H9 (cell line): Measurements from ENCODE around the gene THEMIS. TPM values are rescaled to one million over a fixed set of nuclear protein-coding genes. Genes with fewer than 3 reads are reported as not detected.

Experiments
- DNase-seq: peaks from one replicate; pipeline ENCODE4 v3.0.0-alpha.2; 2017
- H2AFZ ChIP-seq: one replicate; pipeline ENCODE4 v1.6.1; 2013; ENCODE audit warnings: mild to moderate bottlenecking, low read length, control low read depth, moderate library complexity
- H2AK5ac ChIP-seq: 2 replicates; pipeline ENCODE4 v1.6.1; 2013; ENCODE audit warnings: low read length, control low read depth, mixed read lengths; ENCODE audit not compliant: insufficient read length
- H2BK120ac ChIP-seq: one replicate; pipeline ENCODE4 v1.6.1; 2013; ENCODE audit warnings: low read depth, mild to moderate bottlenecking, low read length, control low read depth, inconsistent platforms; ENCODE audit not compliant: poor library complexity, severe bottlenecking
- H2BK12ac ChIP-seq: 2 replicates; pipeline ENCODE4 v1.6.1; 2013; ENCODE audit warnings: low read length, control low read depth, mixed read lengths, low read depth; ENCODE audit not compliant: insufficient read length
- H2BK15ac ChIP-seq: 2 replicates; pipeline ENCODE4 v1.6.1; 2013; ENCODE audit warnings: low read depth, low read length, control low read depth
- H2BK20ac ChIP-seq: one replicate; pipeline ENCODE4 v1.6.1; 2013; ENCODE audit warnings: low read depth, mild to moderate bottlenecking, low read length, control low read depth, inconsistent platforms; ENCODE audit not compliant: poor library complexity, severe bottlenecking
- H2BK5ac ChIP-seq: 2 replicates; pipeline ENCODE4 v1.6.1; 2013; ENCODE audit warnings: low read length, control low read depth, mixed read lengths; ENCODE audit not compliant: insufficient read length
- H3K14ac ChIP-seq: 2 replicates; pipeline ENCODE4 v1.6.1; 2013; ENCODE audit warnings: low read length, control low read depth; ENCODE audit not compliant: insufficient read depth
- H3K18ac ChIP-seq: 2 replicates; pipeline ENCODE4 v1.6.1; 2013; ENCODE audit warnings: low read depth, mild to moderate bottlenecking, mixed read lengths, low read length, control low read depth; ENCODE audit not compliant: insufficient read length
- H3K23ac ChIP-seq: 2 replicates; pipeline ENCODE4 v1.6.1; 2013; ENCODE audit warnings: low read length, control low read depth, mixed read lengths, low read depth; ENCODE audit not compliant: insufficient read length
- H3K23me2 ChIP-seq: 2 replicates; pipeline ENCODE4 v1.6.1; 2013; ENCODE audit warnings: low read depth, mild to moderate bottlenecking, mixed read lengths, low read length, control low read depth; ENCODE audit not compliant: insufficient read length, poor library complexity, severe bottlenecking
- H3K27ac ChIP-seq: 2 replicates; pipeline ENCODE4 v1.5.1; 2013; ENCODE audit warnings: low read length, control low read depth, mixed read lengths, low read depth; ENCODE audit not compliant: insufficient read length
- H3K27me3 ChIP-seq: 2 replicates; pipeline ENCODE4 v1.6.1; 2013; ENCODE audit warnings: low read length, control low read depth, inconsistent platforms; ENCODE audit not compliant: insufficient read depth
- H3K4ac ChIP-seq: 2 replicates; pipeline ENCODE4 v1.6.1; 2013; ENCODE audit warnings: low read depth, mild to moderate bottlenecking, control low read depth, inconsistent platforms, low read length, moderate library complexity
- H3K4me1 ChIP-seq: 2 replicates; pipeline ENCODE4 v1.6.1; 2013; ENCODE audit warnings: low read length, control low read depth, inconsistent platforms; ENCODE audit not compliant: insufficient read depth
- H3K4me2 ChIP-seq: 2 replicates; pipeline ENCODE4 v1.6.1; 2013; ENCODE audit warnings: low read length, control low read depth, mixed read lengths; ENCODE audit not compliant: insufficient read length, insufficient read depth
- H3K56ac ChIP-seq: 2 replicates; pipeline ENCODE4 v1.6.1; 2013; ENCODE audit warnings: low read depth, mild to moderate bottlenecking, mixed read lengths, low read length, control low read depth; ENCODE audit not compliant: insufficient read length
- H3K79me1 ChIP-seq: 2 replicates; pipeline ENCODE4 v1.6.1; 2013; ENCODE audit warnings: low read depth, mild to moderate bottlenecking, moderate library complexity, low read length, control low read depth, inconsistent platforms; ENCODE audit not compliant: insufficient read depth, poor library complexity, severe bottlenecking
- H3K79me2 ChIP-seq: 2 replicates; pipeline ENCODE4 v1.6.1; 2013; ENCODE audit warnings: low read length, control low read depth, inconsistent platforms; ENCODE audit not compliant: insufficient read depth
- H3K9ac ChIP-seq: 2 replicates; pipeline ENCODE4 v1.6.1; 2013; ENCODE audit warnings: low read length, control low read depth, mixed read lengths; ENCODE audit not compliant: insufficient read length; ENCODE audit errors: extremely low read depth
- H3K9me3 ChIP-seq: one replicate; pipeline ENCODE4 v1.6.1; 2013; ENCODE audit warnings: low read depth, low read length, inconsistent platforms; ENCODE audit not compliant: control insufficient read depth
- H3T11ph ChIP-seq: one replicate; pipeline ENCODE4 v1.6.1; 2013; ENCODE audit warnings: mild to moderate bottlenecking, low read length, control low read depth, inconsistent platforms
- H4K20me1 ChIP-seq: one replicate; pipeline ENCODE4 v1.6.1; 2013; ENCODE audit not compliant: control insufficient read depth, insufficient read length, insufficient read depth
- H4K5ac ChIP-seq: 2 replicates; pipeline ENCODE4 v1.6.1; 2013; ENCODE audit warnings: low read depth, mild to moderate bottlenecking, mixed read lengths, low read length, control low read depth; ENCODE audit not compliant: insufficient read length
- H4K8ac ChIP-seq: replicated peaks from 2 replicates; pipeline ENCODE4 v1.6.1; 2013; ENCODE audit warnings: low read length, control low read depth, mixed read lengths, low read depth; ENCODE audit not compliant: insufficient read length
- H4K91ac ChIP-seq: 2 replicates; pipeline ENCODE4 v1.6.1; 2013; ENCODE audit warnings: low read depth, mild to moderate bottlenecking, moderate library complexity, mixed read lengths, low read length, control low read depth; ENCODE audit not compliant: insufficient read length
- H3K27ac Mint-ChIP-seq, 3 experiments: 2 replicates in 2 of 3; 3 replicates in 1 of 3; pipeline ENCODE4 v1.8.0; 2020 to 2021; ENCODE audit warnings: mixed read lengths in 3 of 3, mild to moderate bottlenecking in 1 of 3, moderate library complexity in 1 of 3
- H3K27me3 Mint-ChIP-seq: 2 replicates; pipeline ENCODE4 v1.8.0; 2021; ENCODE audit warnings: low read depth, mild to moderate bottlenecking, moderate library complexity, mixed read lengths
- H3K36me3 Mint-ChIP-seq, 3 experiments: 2 replicates in 2 of 3; 3 replicates in 1 of 3; pipeline ENCODE4 v1.8.0; 2020 to 2021; ENCODE audit warnings: low read depth in 3 of 3, mixed read lengths in 3 of 3; ENCODE audit not compliant: insufficient read depth in 1 of 3
- H3K4me1 Mint-ChIP-seq, 2 experiments: 2 replicates each; pipeline ENCODE4 v1.8.0; 2020; ENCODE audit warnings: mixed read lengths in 2 of 2
- H3K4me3 Mint-ChIP-seq, 2 experiments: 2 replicates in 1 of 2; 3 replicates in 1 of 2; pipeline ENCODE4 v1.8.0; 2020 to 2021; ENCODE audit warnings: mild to moderate bottlenecking in 2 of 2, mixed read lengths in 2 of 2, moderate library complexity in 1 of 2
- H3K9me3 Mint-ChIP-seq, 2 experiments: 2 replicates in 1 of 2; 3 replicates in 1 of 2; pipeline ENCODE4 v1.8.0; 2020; ENCODE audit warnings: mild to moderate bottlenecking in 2 of 2, mixed read lengths in 2 of 2, moderate library complexity in 1 of 2
- CTCF ChIP-seq: fragments of 200-600 bp; sonication (generic); conservative IDR thresholded peaks from 3 replicates; pipeline ENCODE4 v1.8.0; 2021; ENCODE audit warnings: antibody characterized with exemption, mild to moderate bottlenecking
- total RNA-seq: library from RNA; stranded (reverse); gene quantifications from 2 replicates; pipeline ENCODE4 v1.2.1, GENCODE V29; 2021

The THEMIS gene
- total RNA-seq, 1 experiment from 2014 or later, result not detected

- no peak overlapping the region for H2BK15ac ChIP-seq
- no peaks in the 10 kb centered on the region for H3K79me1 ChIP-seq
- Mint-ChIP-seq H3K27me3 (no peaks in the 10 kb centered on the region), H3K4me3 (no peak overlapping the region), H3K27ac (no peak overlapping the region), H3K36me3 (peaks cover 9 to 17% (median 9%) of the 10 kb centered on the region in 3 experiments), H3K4me1 (peaks cover 0 to 7% of the 10 kb centered on the region in 2 experiments; a peak in 3 of 4 replicates), H3K9me3 (peaks cover 20 to 23% of the 10 kb centered on the region in 2 experiments)
- H3K27ac ChIP-seq, result no peak overlapping the region
- H3K14ac ChIP-seq, result no peak overlapping the region
- no peak overlapping the region for H2BK20ac ChIP-seq
- no peak overlapping the region for H3K23ac ChIP-seq
- H2BK120ac ChIP-seq, result no peak overlapping the region
- H3K27me3 ChIP-seq, result no peaks in the 10 kb centered on the region
- no peaks in the 10 kb centered on the region for H3K9me3 ChIP-seq
- no peak overlapping the region for H3K18ac ChIP-seq
- DNase-seq, result no peak
- H2AFZ ChIP-seq, result no peak overlapping the region
- H3T11ph ChIP-seq, result no peak overlapping the region
- no peak overlapping the region for H4K5ac ChIP-seq
- no peak overlapping the region for H3K4me2 ChIP-seq
- H4K20me1 ChIP-seq, result no peaks in the 10 kb centered on the region
- H3K9ac ChIP-seq, result no peak overlapping the region
- no peaks in the 10 kb centered on the region for H3K4me1 ChIP-seq
- H2BK5ac ChIP-seq, result no peak overlapping the region
- H3K23me2 ChIP-seq, result no peaks in the 10 kb centered on the region
- no peak for TF ChIP-seq CTCF
- H3K79me2 ChIP-seq, result no peaks in the 10 kb centered on the region
- no peak overlapping the region for H4K8ac ChIP-seq
- no peak overlapping the region for H3K4ac ChIP-seq
- no peak overlapping the region for H2AK5ac ChIP-seq
- H3K56ac ChIP-seq, result no peak overlapping the region
- H2BK12ac ChIP-seq, result no peak overlapping the region
- no peak overlapping the region for H4K91ac ChIP-seq
Observed at GRCh38 chr6:127924031-127924430, 23.2 kb upstream of the THEMIS start.
